Prostate gland (tissue), 2 donors: ENCODE results near the gene HAGH.

Source experiments
- CTCF ChIP-seq, 4 experiments: fragments of 200-600 bp in 2 of 4; fragments of 450-650 bp in 2 of 4; sonication (generic) in 2 of 4; IDR thresholded peaks; 1 replicate in 3 of 4; 2 replicates in 1 of 4; pipeline ENCODE4 v1.5.1; 2016 to 2019; ENCODE audit warnings: antibody characterized with exemption in 4 of 4, mild to moderate bottlenecking in 2 of 4, moderate library complexity in 2 of 4
- POLR2A ChIP-seq: fragments of 450-650 bp; IDR thresholded peaks from one replicate; pipeline ENCODE4 v1.6.1; 2016; ENCODE audit warnings: antibody characterized with exemption, mild to moderate bottlenecking
- POLR2AphosphoS5 ChIP-seq: sonication (generic); formaldehyde crosslinking; IDR thresholded peaks from one replicate; pipeline ENCODE4 v1.6.1; 2017; ENCODE audit warnings: antibody characterized with exemption

GRCh38 chr16:1759511-1759910 is 67.1 kb downstream of the HAGH start:
- TF ChIP-seq CTCF (IDR thresholded peaks at IDR 0.05) (no peak), POLR2A (no peak), POLR2AphosphoS5 (no peak)
